C4-2B (cell line): ENCODE results near the gene RNF150.
"Not testable (repeated sequence)": the region's sequence is repeated elsewhere in the genome, so short reads cannot be mapped to it uniquely, and the experiment has no call there.

ENCODE experiments used
- H3K27ac ChIP-seq: fragments of 450-650 bp; 2 replicates; pipeline ENCODE4 v1.5.1; 2017
- CTCF ChIP-seq: fragments of 450-650 bp; conservative IDR thresholded peaks from 2 replicates; pipeline ENCODE4 v1.5.1; 2017; ENCODE audit warnings: mild to moderate bottlenecking
- ZFX ChIP-seq: fragments of 450-650 bp; IDR thresholded peaks from 2 replicates; pipeline ENCODE4 v1.6.1; 2017

Gene RNF150

GRCh38 chr4:140826701-140827027 is 306.6 kb downstream of the RNF150 start:
- TF ChIP-seq ZFX (no peak), CTCF (no peak)
- no peak overlapping the region for H3K27ac ChIP-seq

- not testable (repeated sequence) for H3K27ac ChIP-seq
These were observed 312.7 kb downstream of the RNF150 start for GRCh38 chr4:140820520-140820919.

- no peak overlapping the region for H3K27ac ChIP-seq
- TF ChIP-seq CTCF (no peak), ZFX (no peak)
These were observed 313.7 kb downstream of the RNF150 start for GRCh38 chr4:140819610-140820009.

- H3K27ac ChIP-seq = no peak overlapping the region
- TF ChIP-seq CTCF (no peak), ZFX (no peak)
These were observed 314.8 kb downstream of the RNF150 start for GRCh38 chr4:140818433-140818832.

DNA sequence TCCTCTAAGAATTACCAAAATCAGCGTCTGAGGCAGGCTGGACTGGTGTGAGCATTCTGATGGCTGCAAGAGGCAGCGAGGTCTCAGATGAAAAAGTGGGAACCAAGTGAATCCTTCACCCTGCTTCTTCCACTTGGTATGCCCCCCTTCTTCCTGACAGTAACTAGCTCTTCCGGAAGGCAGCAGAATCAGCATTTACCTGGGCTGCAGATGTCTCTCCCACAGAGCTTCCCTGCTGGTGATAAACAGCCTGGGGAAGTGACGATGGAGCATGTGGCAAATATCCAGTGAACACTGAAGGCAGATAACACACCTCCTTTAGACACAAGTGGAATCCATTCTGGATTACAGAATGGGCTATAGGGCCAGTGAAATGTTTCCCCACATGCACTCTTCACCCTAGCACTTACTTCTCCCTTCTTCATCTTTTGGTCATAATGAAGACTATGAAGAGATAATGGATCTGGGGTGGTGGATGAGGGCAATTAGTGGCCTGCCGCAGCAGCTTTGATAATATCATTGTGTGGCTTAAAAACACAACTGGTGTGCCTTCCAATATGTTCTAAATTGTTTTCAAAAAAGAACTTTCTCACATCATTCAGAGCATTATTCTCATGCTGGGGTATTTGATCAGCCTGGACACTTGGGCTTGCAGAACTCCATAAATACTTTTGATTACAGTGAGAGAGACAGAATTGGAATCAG is 316.3 kb downstream of the RNF150 start:
- TF ChIP-seq ZFX (no peak), CTCF (no peak)
- H3K27ac ChIP-seq = no peak overlapping the region

DNA sequence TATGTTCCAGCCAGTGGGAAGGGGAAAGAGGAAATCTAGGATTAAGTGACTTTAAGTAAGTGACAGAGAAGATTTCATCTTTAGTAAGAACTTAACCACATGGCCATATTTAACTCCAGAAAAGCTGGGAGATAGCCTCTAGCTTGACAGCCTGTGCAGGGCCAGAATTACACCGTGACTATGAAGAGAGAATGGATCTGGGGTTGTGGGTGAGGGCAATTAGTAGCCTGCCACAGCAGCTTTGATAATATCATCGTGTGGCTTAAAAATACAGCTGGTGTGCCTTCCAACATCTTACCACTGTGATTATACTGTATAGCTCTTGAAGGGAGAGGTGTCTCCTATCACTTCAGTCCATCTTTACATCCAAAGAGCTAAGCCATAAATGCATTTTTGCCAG is 319.5 kb downstream of the RNF150 start:
- H3K27ac ChIP-seq = no peak overlapping the region

GRCh38 chr4:140812916-140813315 is 320.4 kb downstream of the RNF150 start:
- TF ChIP-seq ZFX (no peak), CTCF (no peak)

More for the DNA sequence above, 319.5 kb downstream of the RNF150 start:
- no peak for TF ChIP-seq CTCF
- no peak for TF ChIP-seq ZFX

GRCh38 chr4:140811429-140811828 is 321.8 kb downstream of the RNF150 start:
- TF ChIP-seq CTCF = no peak
- TF ChIP-seq ZFX = no peak

More at GRCh38 chr4:140812916-140813315, 320.4 kb downstream of the RNF150 start:
- H3K27ac ChIP-seq = no peak overlapping the region

DNA sequence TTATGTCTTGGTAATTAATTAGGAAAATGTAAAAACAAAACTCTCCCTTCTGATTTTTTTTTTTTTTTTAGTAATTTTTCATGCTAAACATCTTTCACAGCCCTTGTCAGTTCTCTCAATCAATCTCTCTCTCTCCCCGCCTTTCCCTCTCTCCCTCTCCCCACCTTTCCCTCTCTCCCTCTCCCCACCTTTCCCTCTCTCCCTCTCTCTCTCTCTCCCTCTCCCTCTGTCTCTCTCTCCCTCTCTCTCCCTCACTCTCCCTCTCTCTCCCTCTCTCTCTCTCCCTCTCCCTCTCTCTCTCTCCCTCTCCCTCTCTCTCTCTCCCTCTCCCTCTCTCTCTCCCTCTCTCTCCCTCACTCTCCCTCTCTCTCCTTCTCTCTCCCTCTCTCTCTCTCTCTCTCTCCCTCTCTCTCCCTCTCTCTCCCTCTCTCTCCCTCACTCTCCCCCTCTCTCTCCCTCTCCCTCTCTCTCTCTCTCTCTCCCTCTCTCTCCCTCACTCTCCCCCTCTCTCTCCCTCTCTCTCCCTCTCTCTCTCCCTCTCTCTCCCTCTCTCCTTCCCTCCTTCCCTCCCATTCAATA is 322.6 kb downstream of the RNF150 start:
- H3K27ac ChIP-seq = not testable (repeated sequence)

More at GRCh38 chr4:140811429-140811828, 321.8 kb downstream of the RNF150 start:
- 0 out of 2 replicates have a peak overlapping the region, but pooled peaks have one; percentile 14 for H3K27ac ChIP-seq
